ENCODE measurements around the gene POU2F1.

The POU2F1 gene

GRCh38 chr1:167332503-167332902 is 111.8 kb downstream of the POU2F1 start:
- Histone ChIP-seq H2AFZ (ENCODE audit: low read depth, low read length, severe bottlenecking) (no peak overlapping the region), H4K20me1 (ENCODE audit: low read depth, low read length) (no peaks in the 10 kb centered on the region), H3K9me2 (replicated peaks; ENCODE audit: insufficient read depth, low read length) (no peaks in the 10 kb centered on the region), H3K36me3 (ENCODE audit: low read length) (peaks cover 6% of the 10 kb centered on the region; the same call in 1 of the 2 replicates), H3K9ac (ENCODE audit: low read length) (peak overlapping the region; percentile 64), H3K4me3 (ENCODE audit: insufficient read depth, low read length, poor library complexity, severe bottlenecking) (peak overlapping the region; percentile 73), H3K27me3 (ENCODE audit: low read length) (no peaks in the 10 kb centered on the region), H3K4me2 (ENCODE audit: low read depth, low read length, poor library complexity, severe bottlenecking) (peak overlapping the region; percentile 96), H3K9me3 (ENCODE audit: insufficient read depth, low read length) (no peaks in the 10 kb centered on the region), H3F3A (ENCODE audit: insufficient read depth) (peaks cover 50% of the 10 kb centered on the region), H3K27ac (ENCODE audit: low read depth, low read length) (peak overlapping the region; percentile 99), H3K79me2 (ENCODE audit: insufficient read depth, low read length) (peaks cover 75% of the 10 kb centered on the region)
- no peak for TF ChIP-seq EZH2phosphoT487 (conservative IDR thresholded peaks at IDR 0.05; ENCODE audit: low read length)
- TF ChIP-seq, protein P1, sequence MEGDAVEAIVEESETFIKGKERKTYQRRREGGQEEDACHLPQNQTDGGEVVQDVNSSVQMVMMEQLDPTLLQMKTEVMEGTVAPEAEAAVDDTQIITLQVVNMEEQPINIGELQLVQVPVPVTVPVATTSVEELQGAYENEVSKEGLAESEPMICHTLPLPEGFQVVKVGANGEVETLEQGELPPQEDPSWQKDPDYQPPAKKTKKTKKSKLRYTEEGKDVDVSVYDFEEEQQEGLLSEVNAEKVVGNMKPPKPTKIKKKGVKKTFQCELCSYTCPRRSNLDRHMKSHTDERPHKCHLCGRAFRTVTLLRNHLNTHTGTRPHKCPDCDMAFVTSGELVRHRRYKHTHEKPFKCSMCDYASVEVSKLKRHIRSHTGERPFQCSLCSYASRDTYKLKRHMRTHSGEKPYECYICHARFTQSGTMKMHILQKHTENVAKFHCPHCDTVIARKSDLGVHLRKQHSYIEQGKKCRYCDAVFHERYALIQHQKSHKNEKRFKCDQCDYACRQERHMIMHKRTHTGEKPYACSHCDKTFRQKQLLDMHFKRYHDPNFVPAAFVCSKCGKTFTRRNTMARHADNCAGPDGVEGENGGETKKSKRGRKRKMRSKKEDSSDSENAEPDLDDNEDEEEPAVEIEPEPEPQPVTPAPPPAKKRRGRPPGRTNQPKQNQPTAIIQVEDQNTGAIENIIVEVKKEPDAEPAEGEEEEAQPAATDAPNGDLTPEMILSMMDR (IDR thresholded peaks at IDR 0.05; ENCODE audit: insufficient read depth, low read length, poor library complexity, severe bottlenecking), result no peak

- no peak overlapping the region for H2AFZ ChIP-seq (ENCODE audit: low read depth, low read length, severe bottlenecking)
- no peaks in the 10 kb centered on the region for H4K20me1 ChIP-seq (ENCODE audit: low read depth, low read length)
- peak overlapping the region; percentile 73 for H3K4me3 ChIP-seq (ENCODE audit: insufficient read depth, low read length, poor library complexity, severe bottlenecking)
- no peaks in the 10 kb centered on the region for H3K27me3 ChIP-seq (ENCODE audit: low read length)
- H3F3A ChIP-seq (ENCODE audit: insufficient read depth), result peaks cover 44% of the 10 kb centered on the region
- peak overlapping the region; percentile 96 for H3K4me2 ChIP-seq (ENCODE audit: low read depth, low read length, poor library complexity, severe bottlenecking)
- peaks cover 82% of the 10 kb centered on the region for H3K79me2 ChIP-seq (ENCODE audit: insufficient read depth, low read length)
- H3K36me3 ChIP-seq (ENCODE audit: low read length), result peaks cover 8% of the 10 kb centered on the region; the same call in 1 of the 2 replicates
- H3K9me3 ChIP-seq (ENCODE audit: insufficient read depth, low read length), result no peaks in the 10 kb centered on the region
- H3K9me2 ChIP-seq (replicated peaks; ENCODE audit: insufficient read depth, low read length), result no peaks in the 10 kb centered on the region
- H3K27ac ChIP-seq (ENCODE audit: low read depth, low read length), result peak overlapping the region; percentile 99
- peak overlapping the region; percentile 64 for H3K9ac ChIP-seq (ENCODE audit: low read length)
- TF ChIP-seq, protein P1 (IDR thresholded peaks at IDR 0.05; ENCODE audit: insufficient read depth, low read length, poor library complexity, severe bottlenecking), result no peak
- TF ChIP-seq EZH2phosphoT487 (conservative IDR thresholded peaks at IDR 0.05; ENCODE audit: low read length), result no peak
Measured at GRCh38 chr1:167333124-167333523, 112.4 kb downstream of the POU2F1 start.

- no peaks in the 10 kb centered on the region for H4K20me1 ChIP-seq (ENCODE audit: low read depth, low read length)
- H3K9ac ChIP-seq (ENCODE audit: low read length), result peak overlapping the region; percentile 64
- no peaks in the 10 kb centered on the region for H3K9me3 ChIP-seq (ENCODE audit: insufficient read depth, low read length)
- peaks cover 13% of the 10 kb centered on the region; the same call in 1 of the 2 replicates for H3K36me3 ChIP-seq (ENCODE audit: low read length)
- H3K27ac ChIP-seq (ENCODE audit: low read depth, low read length), result peak overlapping the region; percentile 99
- H3K79me2 ChIP-seq (ENCODE audit: insufficient read depth, low read length), result peaks cover 87% of the 10 kb centered on the region
- H3K27me3 ChIP-seq (ENCODE audit: low read length), result no peaks in the 10 kb centered on the region
- H2AFZ ChIP-seq (ENCODE audit: low read depth, low read length, severe bottlenecking), result no peak overlapping the region
- TF ChIP-seq, protein P1 (IDR thresholded peaks at IDR 0.05; ENCODE audit: insufficient read depth, low read length, poor library complexity, severe bottlenecking), result no peak
- TF ChIP-seq EZH2phosphoT487 (conservative IDR thresholded peaks at IDR 0.05; ENCODE audit: low read length), result no peak
- peak overlapping the region; percentile 73 for H3K4me3 ChIP-seq (ENCODE audit: insufficient read depth, low read length, poor library complexity, severe bottlenecking)
- H3K9me2 ChIP-seq (replicated peaks; ENCODE audit: insufficient read depth, low read length), result no peaks in the 10 kb centered on the region
- H3K4me2 ChIP-seq (ENCODE audit: low read depth, low read length, poor library complexity, severe bottlenecking), result peak overlapping the region; percentile 96
- peaks cover 39% of the 10 kb centered on the region for H3F3A ChIP-seq (ENCODE audit: insufficient read depth)
Measured at GRCh38 chr1:167333703-167334102, 113.0 kb downstream of the POU2F1 start.

All from SU-DHL-6 (cell line).